ENCODE measurements around the gene RPIA.
"Not testable (repeated sequence)": the region's sequence is repeated elsewhere in the genome, so short reads cannot be mapped to it uniquely, and the experiment has no call there.

RPIA gene

GRCh38 chr2:88797164-88797563, 105.7 kb downstream of the RPIA start:
- not testable (repeated sequence) for DNase-seq

Data from activated naive CD4-positive, alpha-beta T cell (primary cell).